WTC11 (cell line): Measurements from ENCODE around the gene EBI3. TPM values are rescaled to one million over a fixed set of nuclear protein-coding genes. Genes with fewer than 3 reads are reported as not detected.

Experiments used
- ATAC-seq: fragments of 200-7000 bp; cut with Tn5 transposase; 2 replicates; pipeline ENCODE4 v1.10.0; 2021; ENCODE audit warnings: mild to moderate bottlenecking, moderate library complexity
- CTCF ChIA-PET: fragments of 300-600 bp; sonication (Branson Sonifier 250); formaldehyde crosslinking; loops from one replicate; lab custom pipeline; 2021; ENCODE audit warnings: antibody characterized with exemption; lab: Charles Lee
- POLR2A ChIA-PET: fragments of 350-600 bp; sonication (Branson Sonifier 250); formaldehyde crosslinking; loops from one replicate; lab custom pipeline; 2021; ENCODE audit warnings: antibody characterized with exemption; lab: Charles Lee
- DNase-seq: peaks from one replicate; pipeline ENCODE4 v3.0.0; 2021; ENCODE audit warnings: low spot score
- H3K27ac Mint-ChIP-seq: 2 replicates; pipeline ENCODE4 v1.8.0; 2021; ENCODE audit warnings: mixed read lengths
- H3K27me3 Mint-ChIP-seq: 2 replicates; pipeline ENCODE4 v1.8.0; 2021; ENCODE audit warnings: low read depth, mild to moderate bottlenecking, moderate library complexity, mixed read lengths
- H3K36me3 Mint-ChIP-seq: 2 replicates; pipeline ENCODE4 v1.8.0; 2021; ENCODE audit warnings: mixed read lengths
- H3K4me1 Mint-ChIP-seq: 2 replicates; pipeline ENCODE4 v1.8.0; 2022; ENCODE audit warnings: mixed read lengths
- H3K4me3 Mint-ChIP-seq: 2 replicates; pipeline ENCODE4 v1.8.0; 2021; ENCODE audit warnings: mild to moderate bottlenecking, moderate library complexity, mixed read lengths
- H3K9me3 Mint-ChIP-seq: 2 replicates; pipeline ENCODE4 v1.8.0; 2021; ENCODE audit warnings: mixed read lengths
- AFF4 ChIP-seq: sonication (generic); formaldehyde crosslinking; IDR thresholded peaks from 2 replicates; pipeline ENCODE4 v1.8.1; 2023; ENCODE audit warnings: mild to moderate bottlenecking, missing genetic modification reagents, borderline replicate concordance
- ATF1 ChIP-seq: sonication (generic); formaldehyde crosslinking; IDR thresholded peaks from 2 replicates; pipeline ENCODE4 v1.8.1; 2023; ENCODE audit warnings: mild to moderate bottlenecking, moderate library complexity, missing genetic modification reagents
- CBFB ChIP-seq: sonication (generic); formaldehyde crosslinking; IDR thresholded peaks from 2 replicates; pipeline ENCODE4 v1.8.1; 2022; ENCODE audit warnings: mild to moderate bottlenecking, low read depth, missing genetic modification reagents
- CREM ChIP-seq: sonication (generic); formaldehyde crosslinking; IDR thresholded peaks from 2 replicates; pipeline ENCODE4 v1.8.1; 2022; ENCODE audit warnings: mild to moderate bottlenecking, missing genetic modification reagents, moderate library complexity
- ETV6 ChIP-seq: sonication (generic); formaldehyde crosslinking; IDR thresholded peaks from 2 replicates; pipeline ENCODE4 v1.8.1; 2022; ENCODE audit warnings: mild to moderate bottlenecking, missing genetic modification reagents
- FOXK1 ChIP-seq: sonication (generic); formaldehyde crosslinking; IDR thresholded peaks from 2 replicates; pipeline ENCODE4 v1.8.0; 2022; ENCODE audit warnings: mild to moderate bottlenecking, moderate library complexity, missing genetic modification reagents
- FOXP1 ChIP-seq: sonication (generic); formaldehyde crosslinking; IDR thresholded peaks from 2 replicates; pipeline ENCODE4 v1.8.0; 2022; ENCODE audit warnings: missing genetic modification reagents, mild to moderate bottlenecking, moderate library complexity, borderline replicate concordance
- GTF2I ChIP-seq: fragments of 250-450 bp; sonication (Bioruptor Pico); conservative IDR thresholded peaks from 2 replicates; pipeline ENCODE4 v1.4.0; 2021; ENCODE audit warnings: mild to moderate bottlenecking
- IRF2 ChIP-seq: sonication (generic); formaldehyde crosslinking; IDR thresholded peaks from 2 replicates; pipeline ENCODE4 v1.8.0; 2022; ENCODE audit warnings: low read depth, missing genetic modification reagents, borderline replicate concordance
- MXD4 ChIP-seq: fragments of 250-450 bp; sonication (Bioruptor Pico); IDR thresholded peaks from 2 replicates; pipeline ENCODE4 v1.8.0; 2021; ENCODE audit warnings: mild to moderate bottlenecking, moderate library complexity, borderline replicate concordance
- OVOL2 ChIP-seq: fragments of 250-450 bp; sonication (Bioruptor Pico); IDR thresholded peaks from 2 replicates; pipeline ENCODE4 v1.9.0; 2021; ENCODE audit warnings: mild to moderate bottlenecking, borderline replicate concordance
- PRDM15 ChIP-seq: sonication (generic); formaldehyde crosslinking; IDR thresholded peaks from 2 replicates; pipeline ENCODE4 v1.8.0; 2022; ENCODE audit warnings: missing genetic modification reagents
- RELA ChIP-seq: sonication (generic); formaldehyde crosslinking; IDR thresholded peaks from 2 replicates; pipeline ENCODE4 v1.8.1; 2022; ENCODE audit warnings: missing genetic modification reagents, mild to moderate bottlenecking, borderline replicate concordance
- ZNF423 ChIP-seq: fragments of 250-450 bp; sonication (Bioruptor Pico); IDR thresholded peaks from 2 replicates; pipeline ENCODE4 v2.1.2; 2022; ENCODE audit warnings: mild to moderate bottlenecking, moderate library complexity
- total RNA-seq: library from RNA; stranded (reverse); gene quantifications from 3 replicates; pipeline ENCODE4 v1.2.3, GENCODE V29; 2021
- TF ChIP-seq, protein P1 (sequence below): sonication (generic); formaldehyde crosslinking; IDR thresholded peaks from 2 replicates; pipeline ENCODE4 v1.8.0; 2023; ENCODE audit warnings: missing genetic modification reagents
- TF ChIP-seq, protein P2 (sequence below): sonication (generic); formaldehyde crosslinking; IDR thresholded peaks from 2 replicates; pipeline ENCODE4 v1.8.0; 2023; ENCODE audit warnings: mild to moderate bottlenecking, missing genetic modification reagents

Gene EBI3
- total RNA-seq, 1 experiment from 2014 or later, result 0.81 TPM

DNA sequence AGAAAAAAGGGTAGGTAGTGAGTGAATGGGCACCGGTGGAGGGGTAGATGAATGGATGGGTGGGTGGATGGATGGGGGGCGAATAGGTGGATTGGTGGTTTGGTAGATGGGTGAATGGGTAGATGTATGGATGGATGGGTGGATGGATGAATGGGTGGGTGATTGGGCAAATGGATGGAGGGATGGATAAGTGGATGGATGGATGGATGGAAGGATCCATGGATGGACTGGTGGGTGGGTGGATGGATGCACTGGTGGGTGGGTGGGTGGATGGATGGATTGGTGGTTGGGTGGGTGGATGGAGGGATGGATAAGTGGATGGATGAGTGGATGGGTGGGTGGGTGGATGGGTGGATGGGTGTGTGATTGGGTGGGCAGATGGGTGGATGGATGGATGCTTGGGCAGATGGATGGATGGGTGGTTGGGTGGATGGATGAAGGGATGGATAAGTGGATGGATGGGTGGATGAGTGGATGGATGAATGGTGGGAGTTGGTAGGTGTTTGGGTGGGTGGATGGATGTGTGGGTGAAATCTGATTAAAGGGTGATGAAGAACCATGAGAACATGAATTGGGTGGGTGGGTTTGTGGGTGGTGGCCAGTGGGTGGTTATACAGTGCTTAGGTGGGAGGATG is 44.5 kb upstream of the EBI3 start:
- H3K4me3 Mint-ChIP-seq, result no peak overlapping the region
- peaks cover 9% of the 10 kb centered on the region for H3K27me3 Mint-ChIP-seq
- ATAC-seq, result no peak
- DNase-seq, result no peak
- ChIA-PET POLR2A (no interaction called here), CTCF (interaction anchor here (1.1 kb wide), 2 partner anchors 15 to 45 kb away, joined by 3 to 8 read pairs; no protein-coding TSS in a partner anchor)
- H3K9me3 Mint-ChIP-seq, result no peaks in the 10 kb centered on the region
- no peaks in the 10 kb centered on the region for H3K36me3 Mint-ChIP-seq
- TF ChIP-seq, protein P1, sequence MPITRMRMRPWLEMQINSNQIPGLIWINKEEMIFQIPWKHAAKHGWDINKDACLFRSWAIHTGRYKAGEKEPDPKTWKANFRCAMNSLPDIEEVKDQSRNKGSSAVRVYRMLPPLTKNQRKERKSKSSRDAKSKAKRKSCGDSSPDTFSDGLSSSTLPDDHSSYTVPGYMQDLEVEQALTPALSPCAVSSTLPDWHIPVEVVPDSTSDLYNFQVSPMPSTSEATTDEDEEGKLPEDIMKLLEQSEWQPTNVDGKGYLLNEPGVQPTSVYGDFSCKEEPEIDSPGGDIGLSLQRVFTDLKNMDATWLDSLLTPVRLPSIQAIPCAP, result no peak
- TF ChIP-seq MXD4 (CRISPR knock-in tag) (no peak), IRF2 (CRISPR knock-in tag) (no peak), GTF2I (CRISPR knock-in tag) (no peak), PRDM15 (CRISPR knock-in tag) (no peak), AFF4 (CRISPR knock-in tag) (no peak), FOXP1 (CRISPR knock-in tag) (no peak), ETV6 (CRISPR knock-in tag) (no peak)
- no peak overlapping the region for H3K27ac Mint-ChIP-seq
- peaks cover 19% of the 10 kb centered on the region for H3K4me1 Mint-ChIP-seq

GRCh38 chr19:4185413-4186086 is 43.8 kb upstream of the EBI3 start:
- no peak for DNase-seq
- CTCF ChIA-PET, result interaction anchor here (1.3 to 1.7 kb wide), 2 partner anchors 13 to 46 kb away, joined by 8 to 13 read pairs; no protein-coding TSS in a partner anchor
- POLR2A ChIA-PET, result interaction anchor here (1.5 kb wide), 1 partner anchor 12 kb away, joined by 3 read pairs; no protein-coding TSS in a partner anchor
- H3K27me3 Mint-ChIP-seq, result peaks cover 9% of the 10 kb centered on the region
- no peak overlapping the region for H3K27ac Mint-ChIP-seq
- H3K4me3 Mint-ChIP-seq, result no peak overlapping the region
- H3K9me3 Mint-ChIP-seq, result no peaks in the 10 kb centered on the region
- H3K4me1 Mint-ChIP-seq, result peaks cover 16% of the 10 kb centered on the region
- no peak for ATAC-seq
- H3K36me3 Mint-ChIP-seq, result no peaks in the 10 kb centered on the region
- TF ChIP-seq OVOL2 (CRISPR knock-in tag) (no peak), CREM (CRISPR knock-in tag) (no peak), AFF4 (CRISPR knock-in tag) (no peak), ZNF423 (CRISPR knock-in tag) (no peak), FOXK1 (CRISPR knock-in tag) (no peak), GTF2I (CRISPR knock-in tag) (no peak), CBFB (CRISPR knock-in tag) (no peak), ATF1 (CRISPR knock-in tag) (no peak), RELA (no peak)
- TF ChIP-seq, protein P2, sequence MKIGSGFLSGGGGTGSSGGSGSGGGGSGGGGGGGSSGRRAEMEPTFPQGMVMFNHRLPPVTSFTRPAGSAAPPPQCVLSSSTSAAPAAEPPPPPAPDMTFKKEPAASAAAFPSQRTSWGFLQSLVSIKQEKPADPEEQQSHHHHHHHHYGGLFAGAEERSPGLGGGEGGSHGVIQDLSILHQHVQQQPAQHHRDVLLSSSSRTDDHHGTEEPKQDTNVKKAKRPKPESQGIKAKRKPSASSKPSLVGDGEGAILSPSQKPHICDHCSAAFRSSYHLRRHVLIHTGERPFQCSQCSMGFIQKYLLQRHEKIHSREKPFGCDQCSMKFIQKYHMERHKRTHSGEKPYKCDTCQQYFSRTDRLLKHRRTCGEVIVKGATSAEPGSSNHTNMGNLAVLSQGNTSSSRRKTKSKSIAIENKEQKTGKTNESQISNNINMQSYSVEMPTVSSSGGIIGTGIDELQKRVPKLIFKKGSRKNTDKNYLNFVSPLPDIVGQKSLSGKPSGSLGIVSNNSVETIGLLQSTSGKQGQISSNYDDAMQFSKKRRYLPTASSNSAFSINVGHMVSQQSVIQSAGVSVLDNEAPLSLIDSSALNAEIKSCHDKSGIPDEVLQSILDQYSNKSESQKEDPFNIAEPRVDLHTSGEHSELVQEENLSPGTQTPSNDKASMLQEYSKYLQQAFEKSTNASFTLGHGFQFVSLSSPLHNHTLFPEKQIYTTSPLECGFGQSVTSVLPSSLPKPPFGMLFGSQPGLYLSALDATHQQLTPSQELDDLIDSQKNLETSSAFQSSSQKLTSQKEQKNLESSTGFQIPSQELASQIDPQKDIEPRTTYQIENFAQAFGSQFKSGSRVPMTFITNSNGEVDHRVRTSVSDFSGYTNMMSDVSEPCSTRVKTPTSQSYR (CRISPR knock-in tag), result no peak
- TF ChIP-seq, protein P1, result no peak
